Karpas-422 (cell line): ENCODE measurements around the gene BNIP3. TPM values are rescaled to one million over a fixed set of nuclear protein-coding genes. Genes with fewer than 3 reads are reported as not detected.

Experiments
- DNase-seq: peaks from one replicate; pipeline ENCODE4 v3.0.0-alpha.2; 2015
- H2AFZ ChIP-seq: fragments of 200-600 bp; sonication (generic); 2 replicates; pipeline ENCODE4 v1.6.1; 2014; ENCODE audit warnings: antibody characterized with exemption, low read length, mixed read lengths
- H3K27ac ChIP-seq: fragments of 200-600 bp; sonication (generic); 2 replicates; pipeline ENCODE4 v1.5.1; 2014; ENCODE audit warnings: mild to moderate bottlenecking, low read length, moderate library complexity
- H3K27me3 ChIP-seq: fragments of 200-600 bp; sonication (generic); 2 replicates; pipeline ENCODE4 v1.6.1; 2014; ENCODE audit warnings: low read length, mixed read lengths
- H3K36me3 ChIP-seq: fragments of 200-600 bp; sonication (generic); 2 replicates; pipeline ENCODE4 v1.6.1; 2014; ENCODE audit warnings: low read length, mixed read lengths; ENCODE audit not compliant: insufficient read depth
- H3K4me1 ChIP-seq: fragments of 200-600 bp; sonication (generic); 2 replicates; pipeline ENCODE4 v1.6.1; 2014; ENCODE audit warnings: mild to moderate bottlenecking, low read length, mixed read lengths
- H3K4me2 ChIP-seq: fragments of 200-600 bp; sonication (generic); 2 replicates; pipeline ENCODE4 v1.6.1; 2014; ENCODE audit warnings: low read length, low read depth, mild to moderate bottlenecking; ENCODE audit not compliant: poor library complexity, severe bottlenecking
- H3K4me3 ChIP-seq: fragments of 200-600 bp; sonication (generic); 2 replicates; pipeline ENCODE4 v1.5.1; 2014; ENCODE audit warnings: mild to moderate bottlenecking, antibody characterized with exemption, low read length, mixed read lengths
- H3K79me2 ChIP-seq: fragments of 200-600 bp; sonication (generic); 2 replicates; pipeline ENCODE4 v1.6.1; 2014; ENCODE audit warnings: mild to moderate bottlenecking, low read length, mixed read lengths
- H3K9ac ChIP-seq: fragments of 200-600 bp; sonication (generic); 2 replicates; pipeline ENCODE4 v1.6.0; 2014; ENCODE audit warnings: low read length
- H3K9me2 ChIP-seq: fragments of 200-600 bp; sonication (generic), shearing (Covaris generic); replicated peaks from 2 replicates; pipeline ENCODE4 v1.6.0; 2014; ENCODE audit warnings: mild to moderate bottlenecking, low read length, moderate library complexity; ENCODE audit not compliant: insufficient read depth
- H3K9me3 ChIP-seq: fragments of 300-700, 200-600 bp; sonication (generic); 2 replicates; pipeline ENCODE4 v1.6.1; 2014; ENCODE audit warnings: low read length, mixed read lengths
- H4K20me1 ChIP-seq: fragments of 200-600 bp; sonication (generic); 2 replicates; pipeline ENCODE4 v1.6.1; 2014; ENCODE audit warnings: mild to moderate bottlenecking, antibody characterized with exemption, low read length, low read depth; ENCODE audit not compliant: insufficient read depth
- total RNA-seq: library from RNA; depleted of rRNA; stranded (reverse); fragments of >200 nt; shearing (Covaris generic); gene quantifications from 2 replicates; pipeline ENCODE4 v1.2.3, GENCODE V29; 2014; ENCODE audit warnings: low replicate concordance

Gene BNIP3
- total RNA-seq, 1 experiment from 2014 or later: not detected

DNA sequence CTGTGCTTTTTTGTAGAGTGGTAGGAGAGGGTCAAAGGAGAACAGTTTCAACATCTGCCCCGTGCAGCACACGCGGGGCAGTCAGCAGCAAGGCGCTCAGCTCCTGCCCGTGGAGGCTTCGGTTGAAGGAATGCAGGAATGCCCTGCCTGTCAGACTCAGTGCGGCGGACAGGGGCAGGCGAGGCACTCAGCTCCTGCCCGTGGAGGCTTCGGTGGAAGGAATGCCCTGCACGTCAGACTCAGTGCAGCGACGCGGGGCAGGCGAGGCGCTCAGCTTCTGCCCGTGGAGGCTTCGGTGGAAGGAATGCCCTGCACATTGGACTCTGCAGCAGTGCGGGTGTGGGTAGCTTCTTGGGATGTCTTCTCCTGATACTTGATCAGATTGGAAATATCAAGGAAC is 43.9 kb downstream of the BNIP3 start:
- Histone ChIP-seq H3K79me2 (peaks cover 61% of the 10 kb centered on the region), H3K27ac (no peak overlapping the region), H4K20me1 (0 out of 2 replicates have a peak, but pooled peaks cover 6% of the 10 kb centered on the region), H3K4me3 (no peak overlapping the region), H2AFZ (no peak overlapping the region), H3K4me1 (no peaks in the 10 kb centered on the region), H3K9me3 (no peaks in the 10 kb centered on the region), H3K36me3 (peaks cover 7% of the 10 kb centered on the region; the same call in 1 of the 2 replicates), H3K9ac (no peak overlapping the region), H3K9me2 (no peaks in the 10 kb centered on the region), H3K27me3 (no peaks in the 10 kb centered on the region), H3K4me2 (no peak overlapping the region)
- DNase-seq: no peak

DNA sequence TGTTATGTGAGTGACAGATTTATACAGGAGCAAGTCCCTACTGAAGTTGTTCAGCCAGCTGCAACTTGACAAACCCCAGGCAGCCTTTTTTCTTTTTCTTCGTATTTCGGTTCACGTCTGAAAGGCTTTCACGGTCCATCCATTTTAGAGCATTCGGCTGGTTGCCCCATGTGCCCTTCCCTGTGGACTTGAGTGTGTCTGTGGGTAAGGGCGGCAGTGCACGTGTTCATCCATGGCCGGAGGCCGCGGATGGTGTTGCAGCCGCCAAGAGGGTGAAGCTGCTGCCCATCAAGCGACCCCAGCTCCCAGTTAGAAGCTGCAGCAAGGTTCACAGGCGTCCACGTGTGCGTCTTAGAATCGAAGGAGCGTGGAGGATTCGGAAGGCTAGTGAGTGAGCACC is 45.0 kb downstream of the BNIP3 start:
- H3K27me3 ChIP-seq: no peaks in the 10 kb centered on the region
- no peaks in the 10 kb centered on the region for H3K4me1 ChIP-seq
- no peak overlapping the region for H3K9ac ChIP-seq
- H3K9me3 ChIP-seq: no peaks in the 10 kb centered on the region
- no peak for DNase-seq
- no peak overlapping the region for H3K4me2 ChIP-seq
- no peak overlapping the region for H3K27ac ChIP-seq
- H3K79me2 ChIP-seq: peaks cover 67% of the 10 kb centered on the region
- 0 out of 2 replicates have a peak, but pooled peaks cover 8% of the 10 kb centered on the region for H4K20me1 ChIP-seq
- H3K4me3 ChIP-seq: no peak overlapping the region
- H3K9me2 ChIP-seq: no peaks in the 10 kb centered on the region
- no peak overlapping the region for H2AFZ ChIP-seq
- H3K36me3 ChIP-seq: peaks cover 4% of the 10 kb centered on the region; the same call in 1 of the 2 replicates

DNA sequence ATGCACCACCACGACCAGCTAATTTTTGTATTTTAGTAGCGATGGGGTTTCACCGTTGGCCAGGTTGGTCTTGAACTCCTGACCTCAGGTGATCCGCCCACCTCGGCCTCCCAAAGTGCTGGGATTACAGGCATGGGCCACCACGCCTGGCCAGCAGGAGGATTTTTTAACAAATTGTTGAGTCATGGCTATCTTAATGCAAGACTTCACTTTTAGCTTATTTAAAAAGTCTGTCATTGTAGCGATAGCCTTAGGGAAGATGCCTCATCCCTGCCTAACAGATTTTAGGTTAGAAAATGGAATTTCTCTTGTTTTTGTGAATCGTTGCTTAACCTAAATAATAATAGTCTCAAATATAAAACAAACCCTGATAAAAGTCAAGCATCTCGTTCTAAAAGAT is 45.4 kb downstream of the BNIP3 start:
- no peak overlapping the region for H3K4me3 ChIP-seq
- no peak overlapping the region for H3K27ac ChIP-seq
- no peaks in the 10 kb centered on the region for H3K9me3 ChIP-seq
- no peak for DNase-seq
- no peak overlapping the region for H3K9ac ChIP-seq
- no peaks in the 10 kb centered on the region for H3K4me1 ChIP-seq
- H3K79me2 ChIP-seq: peaks cover 67% of the 10 kb centered on the region
- 0 out of 2 replicates have a peak, but pooled peaks cover 8% of the 10 kb centered on the region for H4K20me1 ChIP-seq
- H3K36me3 ChIP-seq: peaks cover 4% of the 10 kb centered on the region; the same call in 1 of the 2 replicates
- no peaks in the 10 kb centered on the region for H3K27me3 ChIP-seq
- H2AFZ ChIP-seq: no peak overlapping the region
- H3K9me2 ChIP-seq: no peaks in the 10 kb centered on the region
- H3K4me2 ChIP-seq: no peak overlapping the region

DNA sequence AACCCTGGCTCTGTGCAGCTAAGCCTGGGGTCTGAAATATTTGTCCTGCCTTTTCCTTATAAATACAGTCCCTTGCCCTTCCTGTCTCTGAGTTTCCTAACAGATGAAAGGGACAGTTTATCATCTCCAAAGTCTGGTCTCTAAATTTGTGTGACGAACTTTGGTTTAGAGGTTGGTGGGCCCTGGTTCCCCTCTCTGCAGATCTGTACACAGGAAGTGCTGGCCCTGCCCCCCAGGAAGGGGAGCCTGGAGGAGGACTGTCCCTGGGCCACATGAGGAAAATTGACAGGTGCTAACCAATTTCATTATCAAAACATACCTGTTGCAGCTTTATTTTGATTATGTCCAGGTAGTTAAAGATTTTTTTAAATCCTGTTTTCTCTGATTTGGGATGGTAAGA is 46.5 kb downstream of the BNIP3 start:
- Histone ChIP-seq H3K9ac (no peak overlapping the region), H3K27ac (no peak overlapping the region), H3K4me3 (no peak overlapping the region)

DNA sequence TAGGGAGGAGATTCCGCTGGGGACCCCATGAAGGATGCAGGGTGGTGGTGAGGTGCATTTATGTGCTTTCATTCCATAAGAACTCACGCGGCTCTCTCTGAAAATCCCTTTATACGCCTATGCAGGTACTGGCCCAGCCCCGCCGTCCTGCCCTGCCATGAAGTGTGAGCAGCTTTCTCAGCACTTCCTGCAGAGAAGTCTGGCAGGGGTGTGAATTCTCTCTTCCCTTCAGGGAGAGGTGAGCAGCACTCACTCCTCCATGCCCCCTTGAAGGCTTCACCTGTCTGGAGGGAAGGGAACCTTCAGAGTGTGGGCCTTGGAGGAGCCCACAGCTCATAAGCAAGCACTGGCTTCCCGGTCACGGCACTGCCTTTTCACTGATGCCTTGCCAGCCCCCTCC is 47.0 kb downstream of the BNIP3 start:
- H3K36me3 ChIP-seq: peaks cover 4% of the 10 kb centered on the region; the same call in 1 of the 2 replicates
- no peak overlapping the region for H2AFZ ChIP-seq
- peaks cover 14% of the 10 kb centered on the region; the same call in 1 of the 2 replicates for H4K20me1 ChIP-seq
- no peaks in the 10 kb centered on the region for H3K9me3 ChIP-seq
- no peak for DNase-seq
- peaks cover 79% of the 10 kb centered on the region for H3K79me2 ChIP-seq
- no peak overlapping the region for H3K9ac ChIP-seq
- no peaks in the 10 kb centered on the region for H3K27me3 ChIP-seq
- no peaks in the 10 kb centered on the region for H3K4me1 ChIP-seq
- H3K4me3 ChIP-seq: no peak overlapping the region
- no peak overlapping the region for H3K27ac ChIP-seq
- no peak overlapping the region for H3K4me2 ChIP-seq
- H3K9me2 ChIP-seq: no peaks in the 10 kb centered on the region

More for the DNA sequence above, 46.5 kb downstream of the BNIP3 start:
- Histone ChIP-seq H3K4me1 (no peaks in the 10 kb centered on the region), H3K36me3 (peaks cover 4% of the 10 kb centered on the region; the same call in 1 of the 2 replicates), H3K9me2 (no peaks in the 10 kb centered on the region), H3K79me2 (peaks cover 74% of the 10 kb centered on the region), H4K20me1 (peaks cover 14% of the 10 kb centered on the region; the same call in 1 of the 2 replicates), H3K9me3 (no peaks in the 10 kb centered on the region), H3K27me3 (no peaks in the 10 kb centered on the region), H3K4me2 (no peak overlapping the region), H2AFZ (no peak overlapping the region)
- DNase-seq: no peak

DNA sequence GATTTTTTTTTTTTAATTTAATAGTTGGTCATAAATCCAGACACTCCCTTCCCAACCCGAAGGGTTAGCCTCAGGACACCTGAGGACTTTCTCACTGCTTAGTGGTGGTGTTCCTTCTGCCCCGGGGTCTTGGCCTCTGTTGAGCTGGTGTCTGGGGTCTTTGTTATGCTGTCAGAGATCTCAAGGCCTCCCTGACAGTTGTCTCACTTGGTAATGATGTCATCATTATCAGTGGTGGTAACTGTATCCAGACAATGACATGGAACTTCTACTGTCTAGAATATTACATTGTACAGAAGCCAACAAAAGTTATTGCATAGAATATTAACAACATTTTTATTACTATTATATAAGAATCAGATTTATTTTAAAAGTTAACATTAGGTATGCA is 48.0 kb downstream of the BNIP3 start:
- H4K20me1 ChIP-seq: peaks cover 14% of the 10 kb centered on the region; the same call in 1 of the 2 replicates

DNA sequence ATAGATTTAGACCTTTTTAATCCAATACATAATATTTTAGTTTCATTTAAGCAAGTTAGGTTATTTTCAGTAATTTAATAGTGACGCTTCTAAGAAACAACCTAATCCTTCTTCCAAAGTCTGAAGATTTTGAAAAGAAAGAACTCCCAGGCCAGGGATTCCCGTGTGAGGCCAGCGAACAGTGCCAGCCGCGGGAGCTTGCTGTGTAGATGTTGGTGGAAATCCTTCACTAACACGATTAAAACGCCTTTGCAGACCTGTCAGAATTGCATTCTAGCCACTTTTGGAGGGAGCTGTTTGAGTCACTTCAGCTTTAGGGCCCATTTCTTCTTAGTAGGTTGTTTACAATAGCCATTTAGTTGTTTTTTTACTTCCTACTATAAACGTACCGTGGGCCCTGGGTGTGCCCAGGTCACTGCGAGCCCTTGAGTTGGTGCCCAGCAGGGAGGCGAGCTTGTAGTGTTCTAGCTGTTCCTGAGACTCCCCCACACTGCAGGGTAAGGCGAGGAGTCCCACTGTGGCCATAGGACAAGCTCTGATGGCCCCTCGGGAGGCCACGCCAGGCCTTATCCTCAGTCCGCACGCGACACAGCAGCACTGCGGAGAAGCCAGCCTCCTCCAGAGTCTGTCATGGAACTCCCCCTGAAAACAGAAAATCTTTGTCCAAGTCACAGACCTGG is 48.6 kb downstream of the BNIP3 start:
- Histone ChIP-seq H3K9me3 (no peaks in the 10 kb centered on the region), H3K9me2 (no peaks in the 10 kb centered on the region), H3K4me1 (no peaks in the 10 kb centered on the region), H2AFZ (no peak overlapping the region), H3K27ac (no peak overlapping the region), H3K4me3 (no peak overlapping the region), H3K9ac (no peak overlapping the region), H3K36me3 (no peaks in the 10 kb centered on the region; the same call in 1 of the 2 replicates), H3K27me3 (no peaks in the 10 kb centered on the region), H4K20me1 (peaks cover 14% of the 10 kb centered on the region; the same call in 1 of the 2 replicates), H3K4me2 (no peak overlapping the region), H3K79me2 (peaks cover 91% of the 10 kb centered on the region)
- DNase-seq: no peak

More for the DNA sequence above, 48.0 kb downstream of the BNIP3 start:
- Histone ChIP-seq H3K27me3 (no peaks in the 10 kb centered on the region), H3K36me3 (peaks cover 4% of the 10 kb centered on the region; the same call in 1 of the 2 replicates), H3K9me2 (no peaks in the 10 kb centered on the region), H3K4me3 (no peak overlapping the region), H3K9ac (no peak overlapping the region), H3K79me2 (peaks cover 89% of the 10 kb centered on the region), H3K9me3 (no peaks in the 10 kb centered on the region), H3K4me2 (no peak overlapping the region), H3K4me1 (no peaks in the 10 kb centered on the region), H3K27ac (no peak overlapping the region), H2AFZ (no peak overlapping the region)
- no peak for DNase-seq

DNA sequence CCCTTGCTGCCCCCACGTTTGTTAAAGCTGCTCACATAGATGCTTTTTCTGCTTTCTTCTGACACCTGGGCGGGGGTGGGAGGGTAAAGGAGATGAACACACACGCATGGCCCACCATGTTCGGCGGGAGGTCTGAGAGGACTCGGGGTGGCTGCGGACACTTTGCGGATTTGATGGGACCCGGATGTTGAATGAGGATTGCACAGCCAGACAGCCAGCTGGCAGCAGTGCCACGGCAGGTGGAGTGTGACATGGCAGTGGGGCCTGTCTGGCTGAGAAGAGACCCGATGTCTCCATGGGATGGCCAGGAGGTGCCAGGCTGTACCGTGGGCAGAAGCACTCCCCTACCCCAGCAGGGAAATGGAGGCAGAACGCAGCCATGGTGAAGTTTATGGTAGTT is 49.7 kb downstream of the BNIP3 start:
- no peak overlapping the region for H3K9ac ChIP-seq
- no peak overlapping the region for H3K4me3 ChIP-seq
- H3K9me2 ChIP-seq: no peaks in the 10 kb centered on the region
- no peaks in the 10 kb centered on the region for H3K36me3 ChIP-seq
- H3K27me3 ChIP-seq: no peaks in the 10 kb centered on the region
- no peak for DNase-seq
- no peaks in the 10 kb centered on the region for H3K4me1 ChIP-seq
- H3K9me3 ChIP-seq: no peaks in the 10 kb centered on the region
- peaks cover 15% of the 10 kb centered on the region; the same call in 1 of the 2 replicates for H4K20me1 ChIP-seq
- peaks cover 95% of the 10 kb centered on the region for H3K79me2 ChIP-seq
- no peak overlapping the region for H3K27ac ChIP-seq
- H2AFZ ChIP-seq: no peak overlapping the region
- H3K4me2 ChIP-seq: no peak overlapping the region
